Large intestine (tissue), 3 donors: ENCODE measurements around the gene STS. TPM values are rescaled to one million over a fixed set of nuclear protein-coding genes. Genes with fewer than 3 reads are reported as not detected.
"Not testable (repeated sequence)": the region's sequence is repeated elsewhere in the genome, so short reads cannot be mapped to it uniquely, and the experiment has no call there.

Experiments used
- DNase-seq, 2 donors: peaks; one replicate each; pipeline versions ENCODE4 v3.0.0 to v3.0.0-alpha.2; 2013
- H3K27ac ChIP-seq: one replicate; pipeline ENCODE4 v1.5.1; 2013; ENCODE audit warnings: low read length
- H3K27me3 ChIP-seq: 2 replicates; pipeline ENCODE4 v1.6.1; 2013; ENCODE audit warnings: low read length; ENCODE audit not compliant: control insufficient read depth, insufficient read depth
- H3K36me3 ChIP-seq: 2 replicates; pipeline ENCODE4 v1.6.1; 2013; ENCODE audit warnings: low read length; ENCODE audit not compliant: control insufficient read depth, insufficient read depth
- H3K4me1 ChIP-seq: one replicate; pipeline ENCODE4 v1.6.1; 2013; ENCODE audit warnings: low read length; ENCODE audit not compliant: control insufficient read depth, insufficient read depth
- H3K4me3 ChIP-seq: one replicate; pipeline ENCODE4 v1.5.1; 2013; ENCODE audit warnings: low read length
- H3K9me3 ChIP-seq: one replicate; pipeline ENCODE4 v1.6.1; 2013; ENCODE audit warnings: mild to moderate bottlenecking, low read depth, low read length, moderate library complexity; ENCODE audit not compliant: control insufficient read depth
- WGBS: methylation state at CpG from one replicate; pipeline ENCODE4 v1.1.5; 2013; ENCODE audit warnings: low lambda C conversion rate; ENCODE audit not compliant: insufficient coverage; 5-methylcytosine and 5-hydroxymethylcytosine counted together
- polyA plus RNA-seq: library from polyadenylated mRNA; unstranded; fragments of 120-200 nt; gene quantifications from one replicate; pipeline ENCODE4 v1.2.1, GENCODE V29; 2013

The STS gene
- polyA plus RNA-seq, 1 donor: 3.5 TPM

- no peaks in the 10 kb centered on the region for H3K27me3 ChIP-seq
- H3K4me1 ChIP-seq: no peaks in the 10 kb centered on the region
- no peak overlapping the region for H3K27ac ChIP-seq
- H3K9me3 ChIP-seq: no peaks in the 10 kb centered on the region
- DNase-seq: no peak
- no peak overlapping the region for H3K4me3 ChIP-seq
- WGBS: no CpG with 5 or more reads among the region's 3 CpGs
- H3K36me3 ChIP-seq: no peaks in the 10 kb centered on the region
Measured at GRCh38 chrX:7170898-7171297, 23.4 kb downstream of the STS start.

GRCh38 chrX:7178859-7179258, 31.3 kb downstream of the STS start:
- no CpG with 5 or more reads among the region's 2 CpGs for WGBS
- not testable (repeated sequence) for H3K4me1 ChIP-seq, H3K27ac ChIP-seq, H3K4me3 ChIP-seq, DNase-seq, H3K27me3 ChIP-seq, H3K36me3 ChIP-seq, H3K9me3 ChIP-seq

- WGBS: no CpG with 5 or more reads among the region's 2 CpGs
- Histone ChIP-seq H3K27ac (no peak overlapping the region), H3K4me1 (no peaks in the 10 kb centered on the region), H3K4me3 (no peak overlapping the region), H3K27me3 (no peaks in the 10 kb centered on the region), H3K36me3 (no peaks in the 10 kb centered on the region), H3K9me3 (no peaks in the 10 kb centered on the region)
- no peak for DNase-seq
Measured at GRCh38 chrX:7179446-7179845, 31.9 kb downstream of the STS start.

- no CpG with 5 or more reads among the region's 3 CpGs for WGBS
- no peaks in the 10 kb centered on the region for H3K36me3 ChIP-seq
- DNase-seq: no peak
- no peak overlapping the region for H3K27ac ChIP-seq
- H3K27me3 ChIP-seq: no peaks in the 10 kb centered on the region
- H3K4me3 ChIP-seq: no peak overlapping the region
- H3K4me1 ChIP-seq: no peaks in the 10 kb centered on the region
- H3K9me3 ChIP-seq: no peaks in the 10 kb centered on the region
Measured at GRCh38 chrX:7184816-7185215, 37.3 kb downstream of the STS start.

- no peak for DNase-seq
- Histone ChIP-seq H3K36me3 (no peaks in the 10 kb centered on the region), H3K4me1 (no peaks in the 10 kb centered on the region), H3K27ac (no peak overlapping the region), H3K4me3 (no peak overlapping the region), H3K27me3 (no peaks in the 10 kb centered on the region), H3K9me3 (no peaks in the 10 kb centered on the region)
- WGBS: no CpG with 5 or more reads among the region's 2 CpGs
Measured at GRCh38 chrX:7188672-7189071, 41.2 kb downstream of the STS start.

GRCh38 chrX:7190157-7190556, 42.6 kb downstream of the STS start:
- H3K9me3 ChIP-seq: no peaks in the 10 kb centered on the region
- H3K4me3 ChIP-seq: no peak overlapping the region
- no peak for DNase-seq
- H3K36me3 ChIP-seq: no peaks in the 10 kb centered on the region
- no CpG with 5 or more reads among the region's 2 CpGs for WGBS
- H3K27ac ChIP-seq: no peak overlapping the region
- H3K27me3 ChIP-seq: no peaks in the 10 kb centered on the region
- H3K4me1 ChIP-seq: no peaks in the 10 kb centered on the region

GRCh38 chrX:7191681-7192110, 44.2 kb downstream of the STS start:
- no peaks in the 10 kb centered on the region for H3K36me3 ChIP-seq
- WGBS: no CpG with 5 or more reads among the region's 2 CpGs
- no peaks in the 10 kb centered on the region for H3K9me3 ChIP-seq
- H3K4me3 ChIP-seq: no peak overlapping the region
- H3K27me3 ChIP-seq: no peaks in the 10 kb centered on the region
- no peak overlapping the region for H3K27ac ChIP-seq
- no peaks in the 10 kb centered on the region for H3K4me1 ChIP-seq
- no peak for DNase-seq

GRCh38 chrX:7192871-7193270, 45.4 kb downstream of the STS start:
- H3K4me1 ChIP-seq: no peaks in the 10 kb centered on the region
- H3K27ac ChIP-seq: no peak overlapping the region
- no peak overlapping the region for H3K4me3 ChIP-seq
- DNase-seq: no peak
- no peaks in the 10 kb centered on the region for H3K27me3 ChIP-seq
- no peaks in the 10 kb centered on the region for H3K36me3 ChIP-seq
- WGBS: no CpG with 5 or more reads among the region's 7 CpGs
- H3K9me3 ChIP-seq: no peaks in the 10 kb centered on the region

- H3K9me3 ChIP-seq: no peaks in the 10 kb centered on the region
- H3K4me1 ChIP-seq: no peaks in the 10 kb centered on the region
- H3K36me3 ChIP-seq: no peaks in the 10 kb centered on the region
- H3K27me3 ChIP-seq: no peaks in the 10 kb centered on the region
- no peak overlapping the region for H3K4me3 ChIP-seq
- no peak for DNase-seq
- WGBS: 100% methylated on average over 1 of the region's 11 CpGs
- H3K27ac ChIP-seq: no peak overlapping the region
Measured at GRCh38 chrX:7194606-7195005, 47.1 kb downstream of the STS start.

Other genes starting within 250 kb of the STS start
- gene PUDP, start 441 bp downstream of the STS start, polyA plus RNA-seq: 25.9 TPM